GM19351 (cell line): ENCODE data around the gene RPRD2.
"Not testable (repeated sequence)": the region's sequence is repeated elsewhere in the genome, so short reads cannot be mapped to it uniquely, and the experiment has no call there.

ENCODE experiments used
- ATAC-seq: cut with Tn5 transposase; IDR thresholded peaks from one replicate; pipeline ENCODE4 v1.9.1; 2021; ENCODE audit warnings: mild to moderate bottlenecking, moderate library complexity; ENCODE audit not compliant: unreplicated experiment

The RPRD2 gene

DNA sequence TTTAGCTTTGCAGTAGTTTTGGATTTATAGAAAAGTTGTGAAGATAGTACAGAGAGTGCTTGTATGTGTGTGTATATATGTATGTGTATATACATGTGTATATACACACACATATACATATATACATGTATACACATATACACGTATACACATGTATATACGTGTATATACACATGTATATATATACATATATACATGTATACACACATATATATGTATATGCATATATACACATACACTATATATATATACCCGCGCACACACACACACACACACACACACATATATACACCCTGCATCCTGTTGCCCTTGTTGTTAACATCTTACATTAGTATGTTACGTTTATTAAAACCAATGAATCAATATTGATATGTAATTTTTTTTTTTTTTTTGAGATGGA lies 24.3 kb downstream of the RPRD2 start:
- ATAC-seq: no peak

DNA sequence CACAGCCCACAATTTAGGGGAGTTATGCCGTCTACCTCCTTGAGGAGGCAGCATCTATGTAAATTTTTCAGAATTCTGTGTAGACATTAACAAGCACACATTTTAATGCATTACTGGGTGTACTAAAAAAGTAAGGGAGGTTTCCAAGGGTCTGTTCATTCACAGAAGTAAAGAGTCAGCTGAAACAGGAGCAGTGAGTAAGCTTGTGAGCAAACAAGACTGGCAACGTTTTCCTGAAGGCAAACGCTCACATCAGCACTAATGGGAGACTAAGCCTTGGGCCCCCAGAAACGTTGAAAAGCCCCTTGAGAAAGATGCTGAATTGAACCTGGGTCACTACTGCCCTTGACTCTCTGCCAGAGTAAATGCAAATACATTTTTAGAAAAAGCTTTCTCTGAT lies 25.7 kb downstream of the RPRD2 start:
- no peak for ATAC-seq

DNA sequence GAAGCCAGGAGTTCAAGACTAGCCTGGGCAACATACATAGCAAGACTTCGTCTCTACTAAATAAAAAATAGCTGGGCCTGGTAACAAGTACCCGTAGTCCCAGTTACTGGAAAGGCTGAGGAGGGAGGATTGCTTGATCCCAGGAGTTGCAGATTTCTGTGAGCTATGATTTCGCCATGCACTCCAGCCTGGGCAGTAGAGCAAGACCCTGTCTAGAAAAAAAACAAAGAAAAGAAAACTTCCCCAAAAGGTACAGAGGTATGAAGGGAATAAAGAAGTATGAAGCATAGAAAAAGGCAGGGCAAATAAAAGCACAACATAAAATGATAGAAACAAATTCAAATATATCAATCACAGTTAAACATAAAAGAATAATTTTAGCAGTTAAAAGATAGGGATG lies 28.7 kb downstream of the RPRD2 start:
- no peak for ATAC-seq

DNA sequence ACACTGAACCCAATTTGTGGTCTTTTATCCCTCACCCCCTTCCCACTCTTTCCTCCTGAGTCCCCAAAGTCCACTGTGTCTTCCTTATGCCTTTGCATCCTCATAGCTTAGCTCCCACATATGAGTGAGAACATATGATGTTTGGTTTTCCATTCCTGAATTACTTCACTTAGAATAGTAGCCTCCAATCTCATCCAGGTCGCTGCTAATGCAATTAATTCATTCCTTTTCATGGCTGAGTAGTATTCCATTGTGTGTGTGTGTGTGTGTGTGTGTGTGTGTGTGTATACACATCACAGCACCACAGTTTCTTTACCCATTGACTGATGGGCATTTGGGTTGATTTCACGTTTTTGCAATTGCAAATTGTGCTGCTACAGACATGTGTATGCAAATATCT lies 31.2 kb downstream of the RPRD2 start:
- not testable (repeated sequence) for ATAC-seq

DNA sequence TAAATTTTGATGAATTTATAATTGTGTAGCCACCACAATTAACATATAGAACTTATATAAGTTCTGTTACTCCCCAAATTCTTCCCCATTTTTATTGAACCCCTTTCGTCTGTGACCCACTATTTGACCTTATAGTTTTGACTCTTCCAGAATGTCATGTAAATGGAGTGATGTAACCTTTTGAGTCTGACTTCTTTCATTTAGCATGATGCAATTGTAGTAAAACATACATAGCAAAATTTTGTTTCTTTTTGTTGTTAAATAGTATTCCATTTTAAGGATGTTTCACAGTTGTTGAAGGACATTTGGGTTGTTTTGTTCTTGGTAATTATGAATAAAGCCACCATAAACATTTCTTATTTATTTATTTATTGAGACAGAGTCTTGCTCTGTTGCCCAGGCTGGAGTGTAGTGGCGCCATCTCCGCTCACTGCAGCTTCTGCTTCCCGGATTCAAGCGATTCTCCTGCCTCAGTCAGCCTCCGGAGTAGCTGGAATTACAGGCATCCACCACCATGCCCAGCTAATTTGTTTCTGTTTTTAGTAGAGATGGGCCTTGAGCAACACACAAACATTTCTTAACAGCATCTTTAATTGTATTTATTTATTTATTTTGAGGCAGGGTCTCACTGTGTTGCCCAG lies 33.6 kb downstream of the RPRD2 start:
- ATAC-seq: no peak

DNA sequence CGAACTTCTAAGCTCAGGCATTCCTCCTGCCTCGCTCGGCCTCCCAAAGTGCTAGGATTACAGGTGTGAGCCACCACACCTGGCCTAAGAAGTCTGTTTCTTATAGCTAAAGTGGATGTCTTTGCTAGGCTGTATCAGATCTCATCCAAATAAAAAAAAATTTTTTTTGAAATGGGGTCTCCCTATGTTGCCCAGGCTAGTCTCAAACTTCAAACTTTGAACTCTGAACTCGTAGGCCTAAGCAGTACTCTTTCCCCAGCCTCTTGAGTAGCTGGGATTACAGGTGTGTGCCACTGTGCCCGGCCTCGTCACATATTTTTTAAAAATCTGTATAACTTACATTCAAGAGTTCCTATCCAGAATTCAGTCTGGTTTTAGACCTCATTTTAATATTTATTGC lies 40.5 kb downstream of the RPRD2 start:
- ATAC-seq: no peak

DNA sequence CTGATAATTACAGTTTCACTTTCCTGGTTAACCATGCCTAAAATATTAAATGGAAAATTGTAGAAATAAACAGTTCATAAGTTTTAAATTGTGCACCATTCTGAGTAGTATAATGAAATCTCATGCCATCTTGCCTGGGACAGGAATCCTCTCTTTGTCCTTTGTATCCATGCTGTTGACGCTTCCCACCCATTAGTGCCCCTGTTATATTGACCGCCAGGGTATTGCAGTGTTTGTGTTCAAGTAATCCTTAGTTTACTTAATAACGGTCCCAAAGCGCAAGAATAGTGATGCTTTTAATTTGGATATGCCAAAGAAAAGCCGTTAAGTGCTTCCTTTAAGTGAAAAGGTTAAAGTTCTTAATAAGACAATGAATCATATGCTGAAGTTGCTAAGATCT lies 41.7 kb downstream of the RPRD2 start:
- no peak for ATAC-seq

DNA sequence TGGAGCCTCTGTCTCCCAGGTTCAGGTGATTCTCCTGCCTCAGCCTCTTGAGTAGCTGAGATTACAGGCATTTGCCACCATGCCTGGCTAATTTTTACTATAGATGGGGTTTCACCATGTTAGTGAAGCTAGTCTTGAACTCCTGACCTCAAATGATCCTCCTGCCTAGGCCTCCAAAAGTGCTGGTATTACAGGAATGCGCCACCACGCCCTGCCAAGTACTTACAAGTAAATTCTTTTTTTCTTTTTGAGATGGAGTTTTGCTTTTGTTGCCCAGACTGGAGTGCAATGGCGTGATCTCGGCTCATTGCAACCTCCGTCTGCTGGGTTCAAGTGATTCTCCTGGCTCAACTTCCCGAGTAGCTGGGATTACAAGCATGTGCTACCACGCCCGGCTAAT lies 42.5 kb downstream of the RPRD2 start:
- ATAC-seq: no peak

DNA sequence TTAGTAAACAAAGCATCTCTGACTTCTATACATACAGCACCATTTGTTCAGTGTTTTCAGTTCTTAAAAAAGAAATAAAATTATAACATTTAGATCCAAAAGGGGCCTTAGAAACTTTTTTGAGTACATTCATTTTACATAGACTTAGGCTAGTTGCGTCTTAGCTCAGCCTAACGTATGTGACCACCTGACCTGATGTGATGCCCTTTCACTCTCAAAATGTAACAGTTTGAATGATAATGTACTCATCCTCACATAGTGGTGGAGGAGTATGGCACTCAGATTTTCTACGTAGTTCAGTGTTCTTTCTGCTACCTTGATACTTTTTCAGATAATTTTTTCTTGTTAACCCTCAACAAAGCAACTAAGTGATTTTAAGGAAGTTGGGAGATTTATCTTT lies 43.4 kb downstream of the RPRD2 start:
- no peak for ATAC-seq

DNA sequence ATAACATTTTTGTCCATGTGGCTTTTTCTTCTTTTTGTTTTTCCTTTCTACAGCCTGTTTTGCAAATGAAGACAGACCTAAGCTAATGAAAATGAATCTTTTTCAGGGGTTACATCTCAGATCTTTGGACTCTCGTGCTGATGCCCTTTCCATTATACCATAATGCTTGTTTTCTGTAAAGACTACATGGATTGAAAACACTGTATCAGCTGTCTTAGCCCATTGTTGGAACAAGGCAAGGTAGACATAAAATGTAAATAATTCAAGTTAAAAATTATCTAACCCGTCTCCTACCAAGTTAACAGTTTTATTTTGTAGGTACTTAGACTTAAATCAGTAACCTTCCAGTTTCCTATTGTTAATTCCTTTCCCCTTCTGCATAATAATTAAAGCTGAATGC lies 44.9 kb downstream of the RPRD2 start:
- ATAC-seq: no peak

DNA sequence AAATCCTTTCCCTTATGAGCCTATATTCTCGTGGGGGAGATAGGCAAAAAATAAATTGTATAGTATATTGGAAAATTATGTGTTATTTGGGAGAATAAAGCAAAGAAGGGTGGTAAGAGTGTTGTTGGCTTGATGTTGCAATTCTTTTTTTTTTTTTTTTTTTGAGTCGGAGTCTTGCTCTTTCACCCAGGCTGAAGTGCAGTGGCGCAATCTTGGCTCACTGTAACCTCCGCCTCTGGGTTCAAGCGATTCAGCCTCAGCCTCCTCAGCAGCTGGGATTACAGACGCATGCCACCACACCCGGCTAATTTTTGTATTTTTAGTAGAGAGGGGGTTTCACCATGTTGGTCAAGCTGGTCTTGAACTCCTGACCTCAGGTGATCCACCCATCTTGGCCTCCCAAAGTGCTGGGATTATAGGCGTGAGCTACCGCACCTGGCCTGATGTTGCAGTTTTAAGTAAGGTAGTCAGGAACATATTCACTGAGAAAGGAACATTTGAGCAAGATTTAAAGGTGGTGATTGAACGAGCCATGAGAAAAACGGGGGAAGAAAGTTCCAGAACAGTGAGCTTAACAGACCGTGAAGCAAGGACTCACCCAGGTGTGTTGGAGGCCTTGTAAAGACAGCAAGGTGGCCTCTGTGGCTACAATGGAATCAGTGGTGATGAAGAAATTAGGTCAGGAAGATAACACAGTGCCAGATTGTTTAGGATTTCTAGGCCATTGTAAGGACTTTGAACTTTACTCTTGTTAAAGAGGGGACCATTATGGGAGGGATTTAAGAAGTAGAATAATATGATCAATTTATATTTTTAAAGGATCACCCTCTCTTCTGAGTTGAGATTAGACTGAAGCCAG lies 45.8 kb downstream of the RPRD2 start:
- ATAC-seq: no peak

DNA sequence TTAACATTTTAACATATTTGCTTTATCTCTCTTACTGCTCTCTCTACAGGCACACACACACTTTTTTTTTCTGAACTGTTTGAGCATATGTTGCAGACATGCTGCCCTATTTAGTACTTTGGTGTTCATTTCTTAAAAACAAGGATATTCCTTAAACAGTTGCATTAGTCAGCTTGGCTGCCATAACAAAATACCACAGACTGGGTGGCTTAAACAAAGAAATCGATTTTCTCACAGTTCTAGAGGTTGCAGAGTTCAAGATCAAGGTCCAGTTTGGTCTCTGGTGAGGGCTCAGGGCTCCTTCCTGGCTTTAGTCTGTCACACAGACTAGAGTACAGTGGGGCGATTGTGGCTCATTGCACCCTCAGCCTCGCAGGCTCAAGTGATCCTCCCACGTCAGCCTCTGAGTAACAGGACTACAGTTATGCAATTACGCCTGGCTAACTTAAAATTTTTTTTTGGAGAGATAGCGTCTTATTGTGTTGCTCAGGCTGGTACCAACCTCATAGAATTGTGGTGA lies 46.7 kb downstream of the RPRD2 start:
- ATAC-seq: no peak

DNA sequence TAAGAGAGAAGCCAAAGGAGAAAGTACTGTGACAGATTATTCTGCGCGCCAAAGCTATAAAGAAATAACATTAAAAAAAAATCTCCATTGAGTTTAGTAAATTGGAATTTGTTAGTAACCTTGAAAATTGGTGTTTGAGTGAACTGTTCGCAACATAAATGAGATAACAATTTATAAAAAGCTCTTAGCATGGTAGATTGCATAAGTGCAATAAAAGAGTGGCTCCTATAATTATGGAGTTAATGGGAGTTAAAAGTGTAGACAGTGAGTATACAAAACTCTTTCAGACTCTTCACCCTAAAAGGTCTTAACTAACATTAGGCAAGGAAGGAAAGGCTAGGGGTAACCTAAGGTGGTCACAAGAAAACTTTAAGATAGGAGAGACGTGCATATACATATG lies 50.6 kb downstream of the RPRD2 start:
- ATAC-seq: no peak

DNA sequence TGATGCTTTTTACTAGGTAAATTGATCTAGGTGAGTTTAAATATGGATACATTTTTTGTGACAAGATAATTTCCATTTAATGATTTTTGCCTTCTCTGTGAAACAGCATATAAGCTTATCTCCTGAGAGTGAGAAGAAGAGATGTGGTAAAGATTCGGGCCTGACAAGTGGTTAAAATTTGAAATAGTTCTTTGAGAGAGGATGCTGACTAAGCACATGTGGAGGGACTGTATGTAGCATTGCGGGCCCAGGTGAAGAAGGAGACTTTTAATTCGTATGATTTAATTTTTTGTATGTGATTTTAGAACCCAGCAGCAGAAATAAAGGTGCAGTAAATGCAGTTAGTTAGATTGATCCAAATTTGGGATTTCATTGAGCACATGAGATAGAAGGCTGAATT lies 51.9 kb downstream of the RPRD2 start:
- no peak for ATAC-seq

DNA sequence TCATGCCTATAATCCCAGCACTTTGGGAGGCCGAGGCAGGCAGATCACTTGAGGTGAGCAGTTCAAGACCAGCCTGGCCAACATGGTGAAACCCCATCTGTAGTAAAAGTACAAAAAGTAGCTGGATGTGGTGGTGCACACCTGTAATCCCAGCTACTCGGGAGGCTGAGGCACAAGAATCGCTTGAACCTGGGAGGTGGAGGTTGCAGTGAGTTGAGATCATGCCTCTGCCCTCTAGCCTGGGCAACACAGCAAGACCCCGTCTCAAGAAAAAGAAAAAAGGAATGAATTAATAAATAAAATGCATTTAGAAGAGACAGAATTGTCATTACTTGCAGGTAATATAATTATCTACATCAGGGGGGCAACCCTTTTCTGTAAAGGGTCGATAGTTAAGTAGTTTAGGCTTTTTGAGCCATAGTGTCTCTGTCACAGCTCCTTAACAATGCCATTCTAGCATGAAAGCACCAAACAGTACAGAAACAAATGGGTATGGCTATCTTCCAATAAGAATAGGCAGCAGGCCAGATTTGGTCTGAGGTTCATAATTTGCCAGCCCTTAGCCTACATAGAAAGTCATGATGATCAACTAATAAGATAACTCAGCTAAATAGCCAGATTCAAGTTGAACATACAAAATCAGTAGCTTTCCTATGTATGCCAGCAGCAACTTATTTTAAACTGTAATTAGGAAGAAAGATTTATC lies 56.8 kb downstream of the RPRD2 start:
- no peak for ATAC-seq

DNA sequence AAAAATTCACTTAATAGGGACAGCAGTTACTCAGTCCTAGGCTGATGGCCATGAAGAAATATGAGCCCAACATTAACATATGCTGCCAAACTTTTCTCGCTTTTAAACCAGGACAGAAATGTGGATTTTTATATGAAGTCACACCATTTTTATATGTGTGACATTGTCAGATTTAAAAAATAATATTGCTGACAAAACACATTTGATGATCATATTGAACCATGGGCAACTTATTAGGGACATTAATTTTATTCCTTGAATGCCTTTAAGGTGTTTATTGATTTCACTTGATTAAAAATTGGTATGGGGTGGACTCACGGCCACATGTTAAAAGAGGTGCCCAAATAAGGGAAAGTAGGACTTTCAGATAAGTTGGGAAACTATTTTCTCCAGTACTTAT lies 58.6 kb downstream of the RPRD2 start:
- no peak for ATAC-seq

DNA sequence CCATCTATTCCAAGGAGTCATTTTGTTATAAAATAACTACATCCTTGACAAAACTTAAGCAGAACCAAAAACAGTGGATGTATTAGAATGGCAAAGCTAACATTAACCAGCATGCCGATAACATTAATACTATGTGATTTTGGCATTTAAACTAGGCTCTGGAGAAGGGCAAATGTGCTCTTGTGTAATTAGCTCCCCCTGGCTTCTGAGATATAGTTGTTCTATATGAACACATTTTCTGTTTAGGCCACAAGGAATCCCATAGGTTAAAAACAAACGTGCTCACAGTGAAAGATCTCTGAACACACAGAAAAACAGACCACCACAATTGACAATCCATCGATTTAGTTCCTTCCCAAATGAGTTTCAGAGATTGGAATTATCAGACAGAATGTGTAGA lies 65.9 kb downstream of the RPRD2 start:
- ATAC-seq: no peak

DNA sequence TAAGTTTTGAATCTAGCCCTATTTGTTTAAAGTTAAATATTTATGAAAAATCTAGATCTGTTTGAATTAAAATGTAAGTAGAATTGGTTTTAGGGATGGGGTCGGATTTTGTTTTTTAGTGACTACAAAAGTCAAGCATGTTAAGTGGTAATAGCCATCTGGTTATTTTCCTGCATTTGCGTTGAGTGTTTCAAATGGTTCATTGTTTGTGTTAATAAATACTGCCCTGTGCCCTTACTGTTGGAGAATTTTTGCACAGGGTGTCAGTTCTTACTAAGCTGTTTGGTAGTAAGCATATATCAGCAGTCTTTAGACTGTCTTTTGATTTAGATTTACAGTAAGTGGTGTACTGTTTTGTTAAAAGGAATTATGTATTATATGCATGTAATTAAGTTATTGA lies 77.2 kb downstream of the RPRD2 start:
- no peak for ATAC-seq

DNA sequence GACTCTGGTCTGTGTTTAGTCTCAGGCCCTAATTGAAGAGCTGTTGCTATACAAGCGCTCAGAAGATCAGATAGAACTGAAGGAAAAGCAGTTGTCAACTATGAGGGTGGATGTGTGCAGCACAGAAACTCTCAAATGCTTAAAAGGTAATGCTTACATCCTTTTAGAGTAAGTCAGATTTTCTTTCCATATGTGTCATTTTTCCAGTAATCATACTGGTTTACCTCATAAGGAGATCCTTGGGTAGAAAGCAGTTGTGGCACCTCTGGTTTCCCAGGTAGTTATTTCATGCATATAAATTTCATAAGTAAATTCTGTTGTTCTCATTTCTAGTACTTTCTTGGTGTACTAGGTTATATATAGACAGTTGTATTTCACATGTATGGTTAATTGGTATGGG lies 80.3 kb downstream of the RPRD2 start:
- no peak for ATAC-seq

DNA sequence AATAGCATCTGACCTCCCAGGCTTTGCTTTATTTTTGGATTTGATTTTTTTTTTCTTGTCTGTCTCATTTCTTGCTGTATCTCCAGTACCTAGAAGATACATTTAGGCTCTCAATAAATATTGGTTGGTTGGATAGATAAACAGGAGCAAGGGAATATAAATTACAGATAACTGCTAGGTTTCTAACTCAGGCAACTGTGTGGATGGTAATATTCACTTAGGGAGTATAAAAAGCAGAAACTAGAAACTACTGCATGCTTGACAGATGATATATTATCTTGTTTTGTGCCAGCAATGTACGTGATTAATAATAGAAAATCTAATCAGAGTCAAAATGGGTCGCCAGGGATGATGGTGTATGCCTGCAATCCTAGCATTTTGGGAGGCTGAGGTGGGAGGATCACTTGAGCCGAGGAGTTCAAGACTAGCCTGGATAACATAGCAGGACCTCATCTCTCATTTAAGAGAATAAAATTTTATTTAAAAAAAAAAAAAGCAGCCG lies 92.2 kb downstream of the RPRD2 start:
- no peak for ATAC-seq

DNA sequence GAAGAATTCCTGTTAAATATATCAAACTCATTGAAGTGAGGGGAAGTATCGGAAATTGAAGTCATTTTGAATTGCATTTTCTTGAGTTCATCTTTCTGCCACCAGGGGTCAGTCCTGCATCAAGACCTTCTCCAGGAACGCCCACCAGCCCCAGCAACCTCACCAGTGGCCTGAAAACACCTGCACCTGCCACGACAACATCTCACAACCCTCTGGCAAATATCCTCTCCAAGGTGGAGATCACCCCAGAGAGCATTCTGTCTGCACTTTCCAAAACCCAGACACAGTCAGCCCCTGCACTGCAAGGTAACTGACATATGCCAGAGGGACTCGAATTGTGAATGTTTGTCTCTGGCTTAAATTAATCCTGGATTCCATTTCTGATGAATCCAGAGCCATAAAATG lies 100.5 kb downstream of the RPRD2 start:
- ATAC-seq: no peak

DNA sequence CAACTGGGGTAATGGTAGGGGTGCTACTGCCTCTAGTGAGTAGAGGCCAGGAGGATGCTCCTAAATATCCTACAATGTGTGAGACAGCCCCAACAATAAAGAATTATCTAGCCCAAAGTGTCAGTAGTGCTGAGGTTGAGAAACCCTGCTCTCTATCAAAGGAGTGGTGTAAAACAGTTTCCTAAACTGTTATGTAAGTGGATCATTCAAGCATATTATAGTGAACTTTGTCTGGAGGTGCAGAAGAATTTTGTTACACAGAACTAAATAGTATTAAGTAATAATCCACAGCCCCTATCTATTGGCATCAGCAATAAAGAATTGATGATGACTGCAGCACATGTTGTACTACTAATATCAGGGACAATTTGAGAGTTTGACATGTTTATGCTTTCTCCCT lies 103.0 kb downstream of the RPRD2 start:
- no peak for ATAC-seq
